Medulla oblongata (tissue), 1 donor: ENCODE results near the gene SLC33A1.
"Not testable (repeated sequence)": the region's sequence is repeated elsewhere in the genome, so short reads cannot be mapped to it uniquely, and the experiment has no call there.

Experiments
- DNase-seq: peaks from one replicate; pipeline ENCODE4 v3.0.0-alpha.2; 2015; ENCODE audit errors: extremely low spot score

SLC33A1 gene

DNA sequence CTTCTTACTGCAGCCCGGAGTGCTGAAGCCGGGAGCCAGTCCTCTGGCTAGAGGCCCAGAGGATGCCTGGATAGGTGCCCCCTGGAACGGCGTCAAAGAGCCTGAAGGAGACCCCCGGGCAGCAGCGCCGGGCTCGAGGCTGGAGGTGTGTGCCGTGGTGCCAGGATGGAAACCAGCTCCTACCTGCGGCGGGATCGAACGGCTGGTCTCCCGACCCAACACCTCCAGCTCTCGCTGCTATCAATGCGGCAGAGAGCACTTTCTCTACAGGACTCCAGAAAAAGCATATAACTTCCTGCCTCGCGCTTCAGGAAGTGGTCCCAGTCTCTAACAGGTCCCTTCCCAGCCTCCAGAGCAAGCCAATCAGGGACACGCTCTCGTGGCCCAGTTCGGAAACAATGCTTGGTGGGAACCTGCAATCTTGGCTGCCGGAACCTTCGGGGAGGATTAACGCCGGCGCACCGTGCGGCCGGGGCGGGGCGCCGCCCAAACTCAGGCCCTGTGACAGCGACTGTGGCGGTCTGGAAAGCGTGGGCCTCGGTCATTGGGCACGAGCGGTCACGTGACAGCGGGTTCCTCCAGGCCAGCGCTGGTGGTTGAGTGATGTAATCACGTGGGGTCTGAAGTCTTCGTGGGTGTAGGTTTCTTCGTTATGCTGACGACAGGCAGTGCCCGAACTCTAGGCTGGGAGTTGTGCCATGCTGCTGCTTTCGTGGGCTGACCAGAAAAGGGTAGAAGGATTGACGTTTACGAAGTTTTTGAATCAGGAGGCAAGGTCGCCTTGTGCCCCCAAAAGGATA is at the start of gene SLC33A1:
Gene SLC33A1, minus strand, starts transcription at position 287 of the 800 bp plus-strand sequence. CDS start 430 bp downstream, outside the sequence.
- peak; percentile 99 for DNase-seq

DNA sequence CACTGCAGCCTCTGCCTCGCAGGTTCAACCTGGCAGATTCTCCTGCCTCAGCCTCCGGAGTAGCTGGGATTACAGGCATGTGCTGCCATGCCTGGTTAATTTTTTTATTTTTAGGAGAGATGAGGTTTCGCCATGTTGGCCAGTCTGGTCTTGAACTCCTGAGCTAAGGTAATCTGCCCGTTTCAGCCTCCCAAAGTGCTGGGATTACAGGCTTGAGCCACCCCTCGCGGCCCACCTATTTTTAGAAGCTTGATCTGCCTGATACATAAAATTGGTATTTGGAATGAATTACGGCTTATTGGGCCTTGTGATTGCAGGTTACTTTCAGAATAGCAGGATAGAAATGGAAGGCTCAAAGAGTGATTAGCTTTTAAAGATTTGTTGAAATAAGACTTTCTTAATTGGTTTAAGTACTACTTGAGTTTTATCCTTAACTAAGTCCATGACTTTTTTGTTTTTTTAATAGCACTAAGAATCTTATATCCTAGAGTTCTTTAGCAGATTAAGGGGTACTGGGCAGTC is 41.2 kb upstream of the SLC33A1 start:
- DNase-seq: no peak

DNA sequence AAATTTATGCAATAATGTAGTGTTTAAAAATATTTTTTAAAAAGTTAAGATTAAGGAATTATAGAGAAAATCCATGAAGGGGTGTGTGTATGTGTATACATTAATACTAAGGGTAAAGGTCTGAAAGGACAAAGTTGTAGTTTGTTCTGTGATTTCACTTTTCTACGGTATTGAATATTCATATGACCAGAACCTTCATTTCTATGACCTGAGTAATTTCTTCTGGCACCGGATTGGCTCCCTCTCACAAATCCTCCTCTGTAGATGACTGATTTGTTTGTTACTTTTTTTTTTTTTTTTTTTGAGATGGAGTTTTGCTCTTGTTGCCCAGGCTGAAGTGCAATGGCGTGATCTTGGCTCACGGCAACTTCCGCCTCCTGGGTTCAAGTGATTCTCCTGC is 37.1 kb upstream of the SLC33A1 start:
- no peak for DNase-seq

DNA sequence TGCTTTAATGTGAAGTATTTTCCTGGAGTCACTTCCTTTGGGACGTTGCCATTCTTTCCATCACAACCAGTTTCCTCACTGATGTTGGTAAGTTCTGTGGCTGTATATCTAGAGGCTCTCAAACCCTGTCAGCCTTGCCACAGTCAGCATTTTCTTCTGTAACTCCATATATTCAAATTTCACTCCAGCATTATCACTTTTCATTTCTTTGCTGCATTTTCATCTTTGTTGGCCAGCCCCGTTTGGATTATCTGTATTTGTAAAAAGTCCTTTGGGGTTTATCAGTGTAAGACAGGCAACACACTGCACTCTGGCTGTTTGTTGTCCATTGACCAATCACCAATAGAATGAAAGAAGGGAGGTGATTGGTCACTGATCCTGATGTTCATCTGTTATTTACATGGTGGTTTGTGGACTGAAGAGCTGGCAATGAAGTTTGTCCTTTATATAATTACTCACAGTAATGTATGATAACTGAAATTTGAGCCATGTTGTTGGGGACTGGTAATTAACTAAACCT is 36.5 kb upstream of the SLC33A1 start:
- DNase-seq: no peak

DNA sequence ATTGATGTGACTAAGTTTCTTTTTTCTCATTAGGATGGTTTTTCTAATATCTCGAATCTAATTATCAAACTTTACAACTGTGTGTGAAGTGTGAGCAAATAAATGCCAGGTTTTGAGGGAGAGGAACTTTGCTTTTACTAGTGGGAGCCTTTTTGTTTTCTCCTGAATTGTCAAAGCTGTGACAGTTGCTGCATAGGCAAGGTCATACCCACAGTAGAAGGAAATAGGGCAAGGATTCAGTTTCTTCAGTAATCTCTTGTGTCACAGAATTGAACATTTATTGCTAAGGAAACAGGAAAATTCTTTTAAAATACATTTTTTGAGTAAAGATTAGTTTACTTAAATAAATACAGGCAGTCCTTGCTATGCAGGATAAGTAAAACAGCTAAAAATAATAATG is 35.7 kb upstream of the SLC33A1 start:
- no peak for DNase-seq

DNA sequence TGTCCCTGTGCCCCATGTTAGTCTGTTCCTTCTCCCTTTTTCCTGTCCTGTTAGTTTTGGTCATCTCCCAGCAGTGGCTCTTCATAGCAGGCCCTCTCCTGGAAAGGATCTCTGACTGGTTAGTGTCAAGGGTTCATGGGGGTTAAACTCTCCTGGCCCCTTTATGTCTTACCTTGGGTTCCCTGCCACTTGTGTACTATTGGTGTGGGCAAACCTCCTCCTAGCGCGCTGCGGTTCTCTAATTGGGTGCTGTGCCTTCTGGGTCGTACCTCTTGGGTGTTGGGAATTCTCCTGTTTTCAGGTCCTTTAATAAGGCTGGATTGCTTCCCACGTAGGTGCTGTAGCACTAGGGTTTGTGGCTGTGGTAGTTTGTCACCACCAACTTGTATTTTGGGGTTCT is 35.0 kb upstream of the SLC33A1 start:
- no peak for DNase-seq

DNA sequence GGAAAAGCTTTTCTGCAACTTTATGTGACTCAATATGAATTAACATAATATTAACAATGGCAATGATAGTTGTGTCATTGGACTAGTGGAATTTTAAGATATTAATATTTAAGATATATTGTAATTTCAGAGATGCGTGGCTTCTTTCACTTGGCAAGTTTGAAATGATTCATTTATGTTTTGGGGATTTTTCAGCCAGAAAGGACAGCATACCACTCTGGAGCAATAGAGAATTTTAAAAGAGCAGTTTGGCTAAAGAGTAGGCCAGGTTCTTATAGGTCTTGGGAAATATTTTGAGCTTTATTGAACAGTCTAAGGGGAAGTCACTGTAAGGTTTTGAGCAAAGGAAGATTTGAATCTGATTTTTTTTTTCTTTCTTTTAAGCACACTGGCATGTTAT is 32.7 kb upstream of the SLC33A1 start:
- no peak for DNase-seq

DNA sequence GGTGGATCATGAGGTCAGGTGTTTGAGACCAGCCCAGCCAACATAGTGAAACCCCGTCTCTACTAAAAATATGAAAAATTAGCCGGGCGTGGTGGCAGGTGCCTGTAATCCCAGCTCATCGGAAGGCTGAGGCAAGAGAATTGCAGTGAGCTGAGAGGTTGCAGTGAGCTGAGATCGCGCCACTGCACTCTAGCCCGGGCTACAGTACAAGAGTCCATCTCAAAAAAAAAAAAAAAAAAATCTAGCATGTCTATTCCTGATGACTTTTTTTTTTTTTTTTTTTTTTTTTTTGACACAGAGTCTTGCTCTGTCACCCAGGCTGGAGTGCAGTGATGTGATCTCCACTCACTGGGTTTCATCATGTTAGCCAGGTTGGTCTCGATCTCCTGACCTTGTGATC is 32.1 kb upstream of the SLC33A1 start:
- not testable (repeated sequence) for DNase-seq

DNA sequence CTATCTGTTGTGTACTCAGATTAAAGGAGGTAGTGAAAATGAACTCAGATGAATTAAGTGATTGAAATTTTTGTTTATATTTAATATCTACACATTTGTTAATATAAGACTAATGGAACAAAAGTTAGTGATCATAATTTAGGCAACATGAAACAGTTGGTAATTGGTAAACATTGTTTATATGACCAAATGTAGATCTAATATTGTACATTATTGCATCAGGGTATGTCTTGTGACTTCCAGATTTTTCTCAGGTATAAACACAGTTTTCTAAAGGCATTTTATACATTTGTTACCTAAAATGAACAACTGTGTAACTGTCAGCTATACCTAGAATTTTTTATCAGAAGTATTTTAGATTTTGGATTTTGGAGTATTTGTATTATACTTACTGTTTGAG is 31.1 kb upstream of the SLC33A1 start:
- no peak for DNase-seq

DNA sequence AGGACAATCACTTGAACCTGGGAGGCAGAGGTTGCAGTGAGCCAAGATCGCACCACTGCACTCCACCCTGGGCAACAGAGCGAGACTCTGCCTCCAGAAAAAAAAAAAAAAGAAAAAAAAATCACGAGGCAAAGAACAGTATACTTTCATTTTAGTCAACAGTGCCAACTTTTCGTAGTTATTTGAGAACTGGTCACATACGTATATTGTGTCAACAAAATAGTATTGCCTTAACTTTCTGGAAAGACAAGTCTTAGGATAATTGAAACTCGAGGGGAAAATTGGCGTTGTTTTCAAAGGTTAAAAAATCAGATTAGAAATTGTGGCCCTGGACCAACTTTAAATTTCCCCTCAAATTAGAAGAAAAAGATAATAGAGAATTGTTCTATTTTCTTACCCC is 30.1 kb upstream of the SLC33A1 start:
- DNase-seq: no peak

DNA sequence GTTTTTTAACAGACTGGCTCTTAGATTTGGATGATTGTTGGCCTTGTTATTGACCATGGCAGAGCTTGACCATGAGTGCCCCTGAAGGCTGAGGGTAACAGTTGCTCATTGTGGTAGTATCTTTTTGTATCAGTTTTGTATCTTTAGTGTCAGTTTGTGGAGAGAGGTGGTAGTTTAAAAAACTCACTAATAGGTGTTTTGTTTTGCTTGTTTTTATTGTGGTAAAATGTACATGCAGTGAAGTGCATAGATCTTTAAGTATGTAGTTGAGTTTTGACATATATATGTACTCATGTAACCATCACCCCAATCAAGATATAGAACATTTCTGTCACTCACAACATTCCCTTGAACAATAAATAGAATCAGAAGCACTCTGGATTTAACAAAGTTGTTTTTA is 26.1 kb upstream of the SLC33A1 start:
- DNase-seq: no peak

DNA sequence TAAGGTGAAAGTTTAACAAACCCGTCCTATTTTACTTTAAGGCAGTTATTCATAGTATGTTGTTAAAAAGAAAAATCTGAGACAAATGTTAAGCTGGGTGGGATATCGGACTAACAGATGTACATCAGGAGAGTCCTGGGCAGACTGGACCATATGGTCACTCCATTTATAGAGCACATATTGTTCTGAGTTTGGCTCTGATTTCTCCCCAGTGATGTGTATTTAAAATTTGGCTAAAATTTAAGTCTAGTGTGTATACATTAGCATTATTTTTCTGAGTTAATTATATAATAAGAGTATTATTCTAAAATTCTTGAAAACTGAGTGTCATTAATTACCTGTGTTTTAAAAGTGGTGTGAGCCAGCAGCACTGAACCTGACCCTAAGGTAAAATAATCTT is 22.3 kb upstream of the SLC33A1 start:
- DNase-seq: no peak

DNA sequence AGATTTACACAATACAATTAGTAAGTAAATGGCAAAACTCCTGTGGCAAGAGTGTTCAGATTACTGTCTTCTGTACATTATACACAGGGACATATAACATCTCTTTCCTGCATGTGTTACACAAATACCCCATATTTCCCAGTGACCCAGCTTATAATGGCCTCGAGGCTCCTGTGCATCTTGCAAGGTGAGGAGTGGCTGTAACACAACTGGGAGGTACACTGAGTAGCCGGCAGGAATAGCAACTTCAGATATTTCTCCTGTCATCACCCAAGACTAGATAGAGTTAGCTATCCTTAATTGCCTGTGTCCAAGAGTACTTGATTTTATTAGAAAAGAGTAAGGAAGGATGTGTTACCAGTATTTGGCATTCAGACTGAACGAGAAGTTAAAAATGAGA is 21.8 kb upstream of the SLC33A1 start:
- no peak for DNase-seq

DNA sequence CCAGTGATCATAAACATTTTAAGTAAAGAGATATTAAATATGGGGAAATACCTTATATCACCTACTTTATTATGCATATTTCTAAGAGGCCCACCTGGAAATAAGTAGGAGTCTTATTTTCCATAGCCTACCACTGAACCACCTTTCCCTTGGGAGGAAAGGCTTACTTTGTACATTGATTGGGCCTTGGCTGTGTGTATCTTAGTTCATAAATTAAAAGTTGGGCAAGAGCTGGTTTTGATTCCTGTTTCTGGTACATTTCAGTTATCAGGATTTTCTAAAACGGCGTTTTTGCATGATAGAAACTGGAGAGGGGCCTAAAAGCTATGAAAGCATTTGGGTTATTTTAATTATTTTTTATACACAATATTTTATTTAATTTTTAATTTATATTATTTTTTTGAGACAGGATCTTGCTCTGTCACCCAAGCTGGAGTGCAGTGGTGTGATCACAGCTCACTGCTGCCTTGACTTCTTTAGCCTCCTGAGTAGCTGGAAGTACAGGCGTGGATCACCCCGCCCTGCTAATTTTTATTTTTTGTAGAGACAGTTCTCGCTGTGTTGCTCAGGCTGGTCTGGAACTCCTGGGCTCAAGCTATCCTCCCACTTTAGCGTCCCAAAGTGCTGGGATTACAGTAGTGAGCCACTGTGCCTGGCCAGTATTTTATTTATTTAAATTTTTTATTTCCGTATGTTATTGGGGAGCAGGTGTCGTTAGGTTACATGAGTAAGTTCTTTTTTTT is 18.8 kb upstream of the SLC33A1 start:
- DNase-seq: no peak

DNA sequence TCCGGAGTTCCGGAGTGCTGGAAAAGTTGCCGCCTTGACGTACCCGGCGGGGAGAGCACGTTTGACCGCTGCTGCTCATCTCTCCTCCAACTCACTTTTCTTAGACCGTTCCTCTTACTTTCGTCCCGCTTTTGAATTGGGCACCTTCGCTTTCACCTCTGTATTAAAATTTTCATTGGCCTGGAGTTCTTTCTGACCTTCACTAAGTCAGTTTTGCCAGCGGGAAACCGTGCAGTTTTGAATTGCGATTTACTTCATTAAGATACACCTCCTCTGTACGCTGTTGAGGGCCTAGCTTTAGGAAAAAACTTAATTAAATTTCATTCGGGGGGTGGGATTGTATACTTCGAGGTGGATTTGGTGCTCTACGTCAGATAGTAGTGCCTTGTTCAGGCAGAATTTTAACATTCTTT is 17.5 kb upstream of the SLC33A1 start:
- no peak for DNase-seq

DNA sequence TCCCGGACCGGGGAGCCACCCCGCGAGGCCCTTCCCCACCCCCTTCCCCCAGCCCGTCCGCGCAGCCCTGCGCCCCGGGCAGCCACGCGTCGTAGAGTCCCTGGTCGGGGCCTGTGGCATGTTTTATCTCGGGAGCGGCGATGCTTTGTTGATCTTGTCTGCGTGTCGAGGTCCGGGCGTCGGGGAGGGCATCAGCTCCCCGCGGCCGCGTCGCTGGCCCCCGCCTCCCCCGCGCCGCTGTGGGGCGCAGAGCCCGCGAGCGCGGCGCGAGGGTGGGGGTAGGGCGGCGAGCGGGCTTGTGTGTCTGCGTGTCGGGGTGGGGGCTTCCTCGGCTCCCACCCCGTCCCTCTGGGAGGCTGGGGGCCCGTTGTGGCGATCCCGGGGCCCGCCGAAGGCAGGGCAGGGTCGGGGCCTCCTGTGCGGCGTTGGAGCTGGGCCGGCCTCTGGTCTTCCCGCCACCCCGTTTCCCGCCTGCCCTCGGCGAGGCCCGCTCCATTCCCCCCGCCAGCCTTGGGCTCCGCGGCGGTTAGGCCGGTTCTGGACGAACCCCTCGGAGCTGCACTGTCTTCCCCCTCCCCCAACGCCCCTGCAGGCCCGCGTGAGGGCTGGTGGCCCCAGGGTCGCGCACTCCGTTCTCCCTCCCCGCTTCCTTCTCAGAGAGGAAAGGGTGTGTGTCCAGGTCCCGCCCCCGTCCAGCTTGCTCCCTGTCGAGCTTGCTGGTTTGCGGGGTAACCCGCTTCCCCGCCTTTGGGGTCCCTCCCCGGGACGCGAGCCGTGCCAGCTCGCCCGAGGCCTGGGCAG is 16.9 kb upstream of the SLC33A1 start:
- DNase-seq: peak; percentile 58

DNA sequence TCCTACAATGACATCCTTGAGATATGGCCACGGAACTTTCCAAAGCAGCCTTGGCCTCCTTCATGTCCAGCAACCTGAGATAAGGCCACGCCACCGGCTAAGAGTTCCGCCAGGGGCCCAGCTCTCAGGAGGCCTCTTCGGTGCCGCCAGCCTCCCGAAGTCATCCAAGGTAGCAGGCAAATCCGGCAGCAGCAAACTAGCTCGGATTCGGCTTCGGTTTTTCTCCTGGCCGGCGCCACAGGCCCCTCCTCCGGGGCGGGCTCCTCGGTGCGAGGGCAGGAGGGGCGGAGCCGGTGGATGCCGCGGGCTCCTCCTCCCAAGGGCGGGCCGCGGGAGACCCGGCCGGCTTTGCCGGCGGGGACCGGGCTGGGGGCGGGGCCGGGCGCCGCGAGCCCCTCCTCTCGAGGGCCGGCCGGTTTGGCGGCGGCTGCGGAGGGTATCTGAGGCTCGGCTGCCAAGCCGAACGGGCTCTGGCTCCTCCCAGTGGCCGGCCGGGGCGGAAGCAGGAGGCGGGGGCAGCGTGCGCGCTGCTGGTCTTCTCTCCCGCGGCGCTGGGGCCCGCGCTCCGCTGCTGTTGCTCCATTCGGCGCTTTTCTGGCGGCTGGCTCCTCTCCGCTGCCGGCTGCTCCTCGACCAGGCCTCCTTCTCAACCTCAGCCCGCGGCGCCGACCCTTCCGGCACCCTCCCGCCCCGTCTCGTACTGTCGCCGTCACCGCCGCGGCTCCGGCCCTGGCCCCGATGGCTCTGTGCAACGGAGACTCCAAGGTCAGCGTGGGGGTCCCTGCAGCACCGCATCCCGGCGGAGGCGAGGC is 16.1 kb upstream of the SLC33A1 start, which contains the start of gene GMPS:
Gene GMPS, plus strand, starts transcription at position 518 of the 812 bp plus-strand sequence. Its CDS starts 221 bp downstream, at position 739.
- peak; percentile 97 for DNase-seq

DNA sequence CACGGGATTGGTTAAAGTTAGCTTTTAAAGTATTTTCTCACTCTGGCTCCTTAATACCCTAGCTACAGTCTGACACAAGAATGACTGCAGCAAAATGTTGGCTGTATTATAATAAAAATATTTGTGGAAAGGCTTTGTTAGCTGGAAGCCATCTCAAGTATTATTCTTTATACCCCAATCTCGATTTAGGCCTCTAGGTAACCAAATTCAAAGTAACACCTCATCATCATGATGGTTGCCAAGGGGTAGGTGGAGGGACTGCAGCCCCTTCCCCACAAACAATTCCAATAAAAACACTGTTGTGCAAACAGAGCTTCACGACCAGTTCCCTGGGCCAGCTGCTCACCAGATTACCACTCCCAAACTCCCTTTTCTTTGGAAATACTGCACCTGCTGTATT is 15.5 kb upstream of the SLC33A1 start:
- no peak for DNase-seq

DNA sequence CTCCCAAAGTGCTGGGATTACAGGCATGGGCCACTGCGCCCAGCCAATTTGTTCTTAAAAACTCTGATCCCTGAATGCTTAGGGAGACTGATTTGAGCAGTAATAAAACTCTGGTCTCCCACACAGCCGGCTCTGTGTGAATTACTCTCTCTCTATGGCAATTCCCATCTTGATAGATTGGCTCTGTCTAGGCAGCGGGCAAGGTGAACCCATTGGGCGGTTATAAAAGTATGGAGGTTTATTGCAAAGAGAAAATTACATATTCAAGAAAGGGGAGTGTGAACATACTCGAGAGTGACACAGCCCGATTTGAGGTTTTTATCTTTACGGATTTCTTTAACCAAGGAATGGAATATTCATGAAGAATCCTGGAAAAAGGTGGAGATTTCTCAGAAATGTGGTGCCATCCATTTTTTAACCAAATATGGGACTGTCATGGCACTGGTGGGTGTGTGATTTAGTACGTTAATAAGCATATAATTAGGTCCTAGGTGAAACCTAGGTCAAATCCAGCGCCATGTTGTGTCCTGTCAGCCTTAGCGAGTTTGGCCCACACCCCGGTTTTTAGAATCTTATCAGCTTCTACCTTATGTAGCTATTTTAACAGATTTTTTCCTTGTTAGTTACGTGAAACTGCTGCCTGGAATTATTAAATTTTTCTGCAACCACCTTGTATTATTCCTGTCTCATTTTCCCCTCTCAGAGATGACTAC is 9.0 kb upstream of the SLC33A1 start:
- DNase-seq: no peak

DNA sequence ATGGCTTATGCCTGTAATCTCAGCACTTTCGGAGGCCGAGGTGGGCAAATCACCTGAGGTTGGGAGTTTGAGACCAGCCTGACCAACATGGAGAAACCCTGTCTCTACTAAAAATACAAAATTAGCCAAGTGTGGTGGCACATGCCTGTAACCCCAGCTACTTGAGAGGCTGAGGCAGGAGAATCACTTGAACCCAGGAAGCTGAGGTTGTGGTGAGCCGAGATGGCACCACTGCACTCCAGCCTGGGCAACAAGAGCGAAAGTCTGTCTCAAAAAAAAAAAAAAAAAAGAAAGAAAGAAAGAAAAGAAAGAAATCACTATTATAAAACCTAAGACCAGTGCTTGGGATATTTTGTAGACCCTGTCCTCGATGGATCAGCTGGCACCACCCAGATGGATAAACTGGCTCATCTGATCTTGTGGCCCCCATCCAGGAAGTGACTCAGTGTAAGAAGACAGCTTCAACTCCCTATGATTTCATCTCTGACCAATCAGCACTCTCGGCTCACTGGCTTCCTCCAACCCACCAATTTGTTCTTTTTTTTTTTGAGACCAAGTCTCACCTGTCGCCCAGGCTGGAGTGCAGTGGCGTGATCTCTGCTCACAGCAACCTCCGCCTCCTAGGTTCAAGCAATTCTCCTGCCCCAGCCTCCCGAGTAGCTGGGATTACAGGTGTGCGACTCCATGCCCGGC is 8.2 kb upstream of the SLC33A1 start:
- DNase-seq: not testable (repeated sequence)
